WTC11 (cell line): ENCODE data around the gene SALL4. TPM values are rescaled to one million over a fixed set of nuclear protein-coding genes. Genes with fewer than 3 reads are reported as not detected.

Source experiments
- ATAC-seq: fragments of 200-7000 bp; cut with Tn5 transposase; 2 replicates; pipeline ENCODE4 v1.10.0; 2021; ENCODE audit warnings: mild to moderate bottlenecking, moderate library complexity
- CTCF ChIA-PET: fragments of 300-600 bp; sonication (Branson Sonifier 250); formaldehyde crosslinking; loops from one replicate; lab custom pipeline; 2021; ENCODE audit warnings: antibody characterized with exemption; lab: Charles Lee
- POLR2A ChIA-PET: fragments of 350-600 bp; sonication (Branson Sonifier 250); formaldehyde crosslinking; loops from one replicate; lab custom pipeline; 2021; ENCODE audit warnings: antibody characterized with exemption; lab: Charles Lee
- DNase-seq: peaks from one replicate; pipeline ENCODE4 v3.0.0; 2021; ENCODE audit warnings: low spot score
- H3K27ac Mint-ChIP-seq: 2 replicates; pipeline ENCODE4 v1.8.0; 2021; ENCODE audit warnings: mixed read lengths
- H3K27me3 Mint-ChIP-seq: 2 replicates; pipeline ENCODE4 v1.8.0; 2021; ENCODE audit warnings: low read depth, mild to moderate bottlenecking, moderate library complexity, mixed read lengths
- H3K36me3 Mint-ChIP-seq: 2 replicates; pipeline ENCODE4 v1.8.0; 2021; ENCODE audit warnings: mixed read lengths
- H3K4me1 Mint-ChIP-seq: 2 replicates; pipeline ENCODE4 v1.8.0; 2022; ENCODE audit warnings: mixed read lengths
- H3K4me3 Mint-ChIP-seq: 2 replicates; pipeline ENCODE4 v1.8.0; 2021; ENCODE audit warnings: mild to moderate bottlenecking, moderate library complexity, mixed read lengths
- H3K9me3 Mint-ChIP-seq: 2 replicates; pipeline ENCODE4 v1.8.0; 2021; ENCODE audit warnings: mixed read lengths
- FOXJ3 ChIP-seq: sonication (generic); formaldehyde crosslinking; IDR thresholded peaks from 2 replicates; pipeline ENCODE4 v1.9.0; 2021; ENCODE audit warnings: missing genetic modification reagents, mild to moderate bottlenecking, borderline replicate concordance
- FOXK1 ChIP-seq: sonication (generic); formaldehyde crosslinking; IDR thresholded peaks from 2 replicates; pipeline ENCODE4 v1.8.0; 2022; ENCODE audit warnings: mild to moderate bottlenecking, moderate library complexity, missing genetic modification reagents
- IRF2 ChIP-seq: sonication (generic); formaldehyde crosslinking; IDR thresholded peaks from 2 replicates; pipeline ENCODE4 v1.8.0; 2022; ENCODE audit warnings: low read depth, missing genetic modification reagents, borderline replicate concordance
- MYBL2 ChIP-seq: sonication (generic); formaldehyde crosslinking; IDR thresholded peaks from 2 replicates; pipeline ENCODE4 v1.8.1; 2023; ENCODE audit warnings: mild to moderate bottlenecking, moderate library complexity, missing genetic modification reagents
- SMAD4 ChIP-seq: sonication (generic); formaldehyde crosslinking; IDR thresholded peaks from 2 replicates; pipeline ENCODE4 v1.8.0; 2022; ENCODE audit warnings: mild to moderate bottlenecking, missing genetic modification reagents
- SOX15 ChIP-seq: fragments of 250-450 bp; sonication (Bioruptor Pico); IDR thresholded peaks from 2 replicates; pipeline ENCODE4 v1.9.0; 2021; ENCODE audit warnings: mild to moderate bottlenecking
- ZNF416 ChIP-seq: fragments of 250-450 bp; sonication (Bioruptor Pico); IDR thresholded peaks from 2 replicates; pipeline ENCODE4 v1.9.0; 2021; ENCODE audit warnings: mild to moderate bottlenecking, inconsistent platforms
- total RNA-seq: library from RNA; stranded (reverse); gene quantifications from 3 replicates; pipeline ENCODE4 v1.2.3, GENCODE V29; 2021
- TF ChIP-seq, protein P1 (sequence below): sonication (generic); formaldehyde crosslinking; IDR thresholded peaks from 2 replicates; pipeline ENCODE4 v1.8.0; 2023; ENCODE audit warnings: missing genetic modification reagents, mild to moderate bottlenecking, borderline replicate concordance
- TF ChIP-seq, protein P2 (sequence below): fragments of 250-450 bp; sonication (Bioruptor Pico); IDR thresholded peaks from 2 replicates; pipeline ENCODE4 v1.9.0; 2021; ENCODE audit warnings: moderate library complexity, mild to moderate bottlenecking, inconsistent platforms, borderline replicate concordance
- TF ChIP-seq, protein P3 (sequence below): sonication (generic); formaldehyde crosslinking; IDR thresholded peaks from 2 replicates; pipeline ENCODE4 v1.8.0; 2022; ENCODE audit warnings: mild to moderate bottlenecking, missing genetic modification reagents
- TF ChIP-seq, protein P4 (sequence below): sonication (generic); formaldehyde crosslinking; IDR thresholded peaks from 2 replicates; pipeline ENCODE4 v1.8.0; 2023; ENCODE audit warnings: mild to moderate bottlenecking, missing genetic modification reagents
- TF ChIP-seq, protein P5 (sequence below): sonication (generic); formaldehyde crosslinking; IDR thresholded peaks from 2 replicates; pipeline ENCODE4 v1.8.0; 2022; ENCODE audit warnings: mild to moderate bottlenecking, missing genetic modification reagents
- TF ChIP-seq, protein P6 (sequence below): fragments of 250-450 bp; sonication (Bioruptor Pico); conservative IDR thresholded peaks from 2 replicates; pipeline ENCODE4 v1.9.0; 2021; ENCODE audit warnings: mild to moderate bottlenecking

Gene SALL4
- total RNA-seq, 1 experiment from 2014 or later, result 156 TPM

DNA sequence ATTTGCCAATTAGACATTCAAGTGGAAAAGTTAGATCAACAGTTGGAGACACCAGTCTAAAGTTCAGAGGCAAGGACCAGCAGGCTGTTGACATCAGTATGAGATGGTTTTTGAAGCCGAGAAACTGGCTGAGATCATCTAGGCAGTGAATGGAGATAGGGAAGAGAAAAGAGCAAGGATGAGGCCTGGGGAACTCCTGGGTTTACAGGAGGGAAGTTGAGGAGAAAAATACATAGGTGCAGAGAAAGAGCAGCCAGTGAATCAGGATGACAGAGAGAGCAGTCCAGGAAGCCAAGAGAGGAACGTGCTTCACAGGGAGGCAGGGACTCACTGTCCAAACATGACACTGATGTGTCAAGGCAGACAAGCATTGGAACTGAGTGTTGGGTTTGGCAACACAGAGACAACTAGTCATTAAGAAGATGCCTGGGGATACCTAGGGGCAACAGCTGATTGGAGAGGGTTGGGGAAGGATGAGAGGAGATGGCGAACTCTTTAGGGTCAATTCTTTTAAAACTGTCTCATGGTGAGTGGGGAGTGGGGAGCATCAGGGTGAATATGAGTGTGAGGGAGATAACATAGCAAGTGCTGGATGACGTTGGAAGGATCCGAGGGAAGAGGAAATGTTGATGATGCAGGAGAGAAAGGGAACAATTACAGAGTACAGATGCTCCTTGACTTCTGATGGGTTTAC is 13.2 kb upstream of the SALL4 start (continued):
- TF ChIP-seq, protein P1, sequence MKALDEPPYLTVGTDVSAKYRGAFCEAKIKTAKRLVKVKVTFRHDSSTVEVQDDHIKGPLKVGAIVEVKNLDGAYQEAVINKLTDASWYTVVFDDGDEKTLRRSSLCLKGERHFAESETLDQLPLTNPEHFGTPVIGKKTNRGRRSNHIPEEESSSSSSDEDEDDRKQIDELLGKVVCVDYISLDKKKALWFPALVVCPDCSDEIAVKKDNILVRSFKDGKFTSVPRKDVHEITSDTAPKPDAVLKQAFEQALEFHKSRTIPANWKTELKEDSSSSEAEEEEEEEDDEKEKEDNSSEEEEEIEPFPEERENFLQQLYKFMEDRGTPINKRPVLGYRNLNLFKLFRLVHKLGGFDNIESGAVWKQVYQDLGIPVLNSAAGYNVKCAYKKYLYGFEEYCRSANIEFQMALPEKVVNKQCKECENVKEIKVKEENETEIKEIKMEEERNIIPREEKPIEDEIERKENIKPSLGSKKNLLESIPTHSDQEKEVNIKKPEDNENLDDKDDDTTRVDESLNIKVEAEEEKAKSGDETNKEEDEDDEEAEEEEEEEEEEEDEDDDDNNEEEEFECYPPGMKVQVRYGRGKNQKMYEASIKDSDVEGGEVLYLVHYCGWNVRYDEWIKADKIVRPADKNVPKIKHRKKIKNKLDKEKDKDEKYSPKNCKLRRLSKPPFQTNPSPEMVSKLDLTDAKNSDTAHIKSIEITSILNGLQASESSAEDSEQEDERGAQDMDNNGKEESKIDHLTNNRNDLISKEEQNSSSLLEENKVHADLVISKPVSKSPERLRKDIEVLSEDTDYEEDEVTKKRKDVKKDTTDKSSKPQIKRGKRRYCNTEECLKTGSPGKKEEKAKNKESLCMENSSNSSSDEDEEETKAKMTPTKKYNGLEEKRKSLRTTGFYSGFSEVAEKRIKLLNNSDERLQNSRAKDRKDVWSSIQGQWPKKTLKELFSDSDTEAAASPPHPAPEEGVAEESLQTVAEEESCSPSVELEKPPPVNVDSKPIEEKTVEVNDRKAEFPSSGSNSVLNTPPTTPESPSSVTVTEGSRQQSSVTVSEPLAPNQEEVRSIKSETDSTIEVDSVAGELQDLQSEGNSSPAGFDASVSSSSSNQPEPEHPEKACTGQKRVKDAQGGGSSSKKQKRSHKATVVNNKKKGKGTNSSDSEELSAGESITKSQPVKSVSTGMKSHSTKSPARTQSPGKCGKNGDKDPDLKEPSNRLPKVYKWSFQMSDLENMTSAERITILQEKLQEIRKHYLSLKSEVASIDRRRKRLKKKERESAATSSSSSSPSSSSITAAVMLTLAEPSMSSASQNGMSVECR, result no peak

DNA sequence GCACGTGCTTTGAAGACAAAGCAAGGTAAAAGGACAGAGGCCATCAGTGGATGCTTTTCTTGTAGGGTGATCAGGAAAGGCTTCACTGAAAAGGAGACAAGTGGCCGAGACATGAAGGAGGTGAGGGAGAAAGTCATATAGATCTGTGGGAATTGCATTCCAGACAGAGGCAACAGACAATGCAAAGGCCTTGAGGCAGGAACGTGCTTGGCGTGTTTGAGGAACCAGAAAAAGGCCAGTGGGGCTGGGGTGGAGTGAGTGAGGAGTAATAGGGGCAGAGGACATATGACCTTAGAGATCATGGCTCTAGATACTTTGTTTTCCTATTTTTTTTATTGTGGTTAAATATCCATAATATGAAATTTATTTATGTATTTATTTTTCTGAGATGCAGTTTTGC is 10.5 kb upstream of the SALL4 start:
- no peaks in the 10 kb centered on the region; the same call in 1 of the 2 replicates for H3K27me3 Mint-ChIP-seq
- ChIA-PET CTCF (no interaction called here), POLR2A (no interaction called here)
- no peak for DNase-seq
- no peak for TF ChIP-seq ZNF416 (CRISPR knock-in tag)
- TF ChIP-seq, protein P2, sequence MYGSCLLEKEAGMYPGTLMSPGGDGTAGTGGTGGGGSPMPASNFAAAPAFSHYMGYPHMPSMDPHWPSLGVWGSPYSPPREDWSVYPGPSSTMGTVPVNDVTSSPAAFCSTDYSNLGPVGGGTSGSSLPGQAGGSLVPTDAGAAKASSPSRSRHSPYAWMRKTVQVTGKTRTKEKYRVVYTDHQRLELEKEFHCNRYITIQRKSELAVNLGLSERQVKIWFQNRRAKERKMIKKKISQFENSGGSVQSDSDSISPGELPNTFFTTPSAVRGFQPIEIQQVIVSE (CRISPR knock-in tag), result no peak
- TF ChIP-seq, protein P3, sequence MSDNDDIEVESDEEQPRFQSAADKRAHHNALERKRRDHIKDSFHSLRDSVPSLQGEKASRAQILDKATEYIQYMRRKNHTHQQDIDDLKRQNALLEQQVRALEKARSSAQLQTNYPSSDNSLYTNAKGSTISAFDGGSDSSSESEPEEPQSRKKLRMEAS (CRISPR knock-in tag), result no peak
- TF ChIP-seq SOX15 (CRISPR knock-in tag), result no peak
- no peak for TF ChIP-seq FOXJ3 (CRISPR knock-in tag)
- TF ChIP-seq MYBL2 (CRISPR knock-in tag), result no peak
- TF ChIP-seq IRF2 (CRISPR knock-in tag), result no peak
- TF ChIP-seq, protein P4, sequence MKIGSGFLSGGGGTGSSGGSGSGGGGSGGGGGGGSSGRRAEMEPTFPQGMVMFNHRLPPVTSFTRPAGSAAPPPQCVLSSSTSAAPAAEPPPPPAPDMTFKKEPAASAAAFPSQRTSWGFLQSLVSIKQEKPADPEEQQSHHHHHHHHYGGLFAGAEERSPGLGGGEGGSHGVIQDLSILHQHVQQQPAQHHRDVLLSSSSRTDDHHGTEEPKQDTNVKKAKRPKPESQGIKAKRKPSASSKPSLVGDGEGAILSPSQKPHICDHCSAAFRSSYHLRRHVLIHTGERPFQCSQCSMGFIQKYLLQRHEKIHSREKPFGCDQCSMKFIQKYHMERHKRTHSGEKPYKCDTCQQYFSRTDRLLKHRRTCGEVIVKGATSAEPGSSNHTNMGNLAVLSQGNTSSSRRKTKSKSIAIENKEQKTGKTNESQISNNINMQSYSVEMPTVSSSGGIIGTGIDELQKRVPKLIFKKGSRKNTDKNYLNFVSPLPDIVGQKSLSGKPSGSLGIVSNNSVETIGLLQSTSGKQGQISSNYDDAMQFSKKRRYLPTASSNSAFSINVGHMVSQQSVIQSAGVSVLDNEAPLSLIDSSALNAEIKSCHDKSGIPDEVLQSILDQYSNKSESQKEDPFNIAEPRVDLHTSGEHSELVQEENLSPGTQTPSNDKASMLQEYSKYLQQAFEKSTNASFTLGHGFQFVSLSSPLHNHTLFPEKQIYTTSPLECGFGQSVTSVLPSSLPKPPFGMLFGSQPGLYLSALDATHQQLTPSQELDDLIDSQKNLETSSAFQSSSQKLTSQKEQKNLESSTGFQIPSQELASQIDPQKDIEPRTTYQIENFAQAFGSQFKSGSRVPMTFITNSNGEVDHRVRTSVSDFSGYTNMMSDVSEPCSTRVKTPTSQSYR (CRISPR knock-in tag), result no peak
- TF ChIP-seq SMAD4 (CRISPR knock-in tag), result no peak
- TF ChIP-seq FOXK1 (CRISPR knock-in tag), result no peak
- TF ChIP-seq, protein P5, sequence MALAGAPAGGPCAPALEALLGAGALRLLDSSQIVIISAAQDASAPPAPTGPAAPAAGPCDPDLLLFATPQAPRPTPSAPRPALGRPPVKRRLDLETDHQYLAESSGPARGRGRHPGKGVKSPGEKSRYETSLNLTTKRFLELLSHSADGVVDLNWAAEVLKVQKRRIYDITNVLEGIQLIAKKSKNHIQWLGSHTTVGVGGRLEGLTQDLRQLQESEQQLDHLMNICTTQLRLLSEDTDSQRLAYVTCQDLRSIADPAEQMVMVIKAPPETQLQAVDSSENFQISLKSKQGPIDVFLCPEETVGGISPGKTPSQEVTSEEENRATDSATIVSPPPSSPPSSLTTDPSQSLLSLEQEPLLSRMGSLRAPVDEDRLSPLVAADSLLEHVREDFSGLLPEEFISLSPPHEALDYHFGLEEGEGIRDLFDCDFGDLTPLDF (CRISPR knock-in tag), result no peak
- TF ChIP-seq, protein P6, sequence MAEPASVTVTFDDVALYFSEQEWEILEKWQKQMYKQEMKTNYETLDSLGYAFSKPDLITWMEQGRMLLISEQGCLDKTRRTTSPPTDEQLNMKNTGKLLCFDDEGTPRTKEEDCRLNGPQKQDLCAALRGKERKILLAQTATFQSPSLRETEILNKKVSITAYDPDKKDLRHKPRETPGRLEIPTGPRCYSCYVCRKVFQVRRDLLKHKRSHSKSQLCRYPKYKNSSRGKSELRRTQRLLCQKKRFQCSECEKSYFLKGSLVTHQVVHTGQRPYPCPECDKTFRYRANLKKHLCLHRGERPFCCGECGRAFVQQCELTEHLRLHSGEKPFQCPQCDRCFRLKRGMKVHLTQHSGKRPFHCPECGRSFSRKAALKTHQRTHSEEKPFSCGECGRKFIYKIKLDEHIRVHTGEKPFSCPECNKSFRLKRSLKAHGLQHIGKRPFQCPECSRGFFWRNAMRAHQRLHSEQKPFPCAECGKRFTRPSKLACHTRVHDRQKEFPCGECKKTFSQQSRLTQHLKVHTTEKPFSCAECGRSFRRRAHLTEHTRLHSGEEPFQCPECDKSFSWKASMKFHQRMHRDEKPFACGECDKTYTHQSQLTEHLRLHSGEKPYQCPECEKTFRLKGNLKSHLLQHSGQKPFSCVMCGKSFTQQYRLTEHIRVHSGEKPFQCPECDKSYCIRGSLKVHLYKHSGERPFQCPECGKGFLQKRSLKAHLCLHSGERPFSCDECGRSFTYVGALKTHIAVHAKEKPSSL (CRISPR knock-in tag), result no peak
- no peaks in the 10 kb centered on the region for H3K9me3 Mint-ChIP-seq
- H3K27ac Mint-ChIP-seq, result no peak overlapping the region
- H3K36me3 Mint-ChIP-seq, result no peaks in the 10 kb centered on the region
- peaks cover 30% of the 10 kb centered on the region for H3K4me1 Mint-ChIP-seq
- H3K4me3 Mint-ChIP-seq, result no peak overlapping the region
- no peak for ATAC-seq
